WTC11 (cell line): ENCODE data around the gene CALML3. TPM values are rescaled to one million over a fixed set of nuclear protein-coding genes. Genes with fewer than 3 reads are reported as not detected.

Source experiments
- ATAC-seq: fragments of 200-7000 bp; cut with Tn5 transposase; 2 replicates; pipeline ENCODE4 v1.10.0; 2021; ENCODE audit warnings: mild to moderate bottlenecking, moderate library complexity
- CTCF ChIA-PET: fragments of 300-600 bp; sonication (Branson Sonifier 250); formaldehyde crosslinking; loops from one replicate; lab custom pipeline; 2021; ENCODE audit warnings: antibody characterized with exemption; lab: Charles Lee
- POLR2A ChIA-PET: fragments of 350-600 bp; sonication (Branson Sonifier 250); formaldehyde crosslinking; loops from one replicate; lab custom pipeline; 2021; ENCODE audit warnings: antibody characterized with exemption; lab: Charles Lee
- DNase-seq: peaks from one replicate; pipeline ENCODE4 v3.0.0; 2021; ENCODE audit warnings: low spot score
- H3K27ac Mint-ChIP-seq: 2 replicates; pipeline ENCODE4 v1.8.0; 2021; ENCODE audit warnings: mixed read lengths
- H3K27me3 Mint-ChIP-seq: 2 replicates; pipeline ENCODE4 v1.8.0; 2021; ENCODE audit warnings: low read depth, mild to moderate bottlenecking, moderate library complexity, mixed read lengths
- H3K36me3 Mint-ChIP-seq: 2 replicates; pipeline ENCODE4 v1.8.0; 2021; ENCODE audit warnings: mixed read lengths
- H3K4me1 Mint-ChIP-seq: 2 replicates; pipeline ENCODE4 v1.8.0; 2022; ENCODE audit warnings: mixed read lengths
- H3K4me3 Mint-ChIP-seq: 2 replicates; pipeline ENCODE4 v1.8.0; 2021; ENCODE audit warnings: mild to moderate bottlenecking, moderate library complexity, mixed read lengths
- H3K9me3 Mint-ChIP-seq: 2 replicates; pipeline ENCODE4 v1.8.0; 2021; ENCODE audit warnings: mixed read lengths
- MYBL2 ChIP-seq: sonication (generic); formaldehyde crosslinking; IDR thresholded peaks from 2 replicates; pipeline ENCODE4 v1.8.1; 2023; ENCODE audit warnings: mild to moderate bottlenecking, moderate library complexity, missing genetic modification reagents
- OVOL2 ChIP-seq: fragments of 250-450 bp; sonication (Bioruptor Pico); IDR thresholded peaks from 2 replicates; pipeline ENCODE4 v1.9.0; 2021; ENCODE audit warnings: mild to moderate bottlenecking, borderline replicate concordance
- SP1 ChIP-seq: sonication (generic); formaldehyde crosslinking; conservative IDR thresholded peaks from 2 replicates; pipeline ENCODE4 v1.8.1; 2022; ENCODE audit warnings: missing genetic modification reagents
- TP53 ChIP-seq: sonication (generic); formaldehyde crosslinking; IDR thresholded peaks from 2 replicates; pipeline ENCODE4 v1.8.1; 2023; ENCODE audit warnings: mild to moderate bottlenecking, missing genetic modification reagents
- total RNA-seq: library from RNA; stranded (reverse); gene quantifications from 3 replicates; pipeline ENCODE4 v1.2.3, GENCODE V29; 2021
- TF ChIP-seq, protein P1 (sequence below): sonication (generic); formaldehyde crosslinking; IDR thresholded peaks from 2 replicates; pipeline ENCODE4 v1.8.1; 2022; ENCODE audit warnings: low read depth, mild to moderate bottlenecking, moderate library complexity, missing genetic modification reagents, borderline replicate concordance
- TF ChIP-seq, protein P2 (sequence below): sonication (generic); formaldehyde crosslinking; conservative IDR thresholded peaks from 2 replicates; pipeline ENCODE4 v1.8.1; 2023; ENCODE audit warnings: mild to moderate bottlenecking, low read depth, missing genetic modification reagents, moderate library complexity
- TF ChIP-seq, protein P3 (sequence below): sonication (generic); formaldehyde crosslinking; IDR thresholded peaks from 2 replicates; pipeline ENCODE4 v1.8.1; 2022; ENCODE audit warnings: mild to moderate bottlenecking, missing genetic modification reagents, moderate library complexity, borderline replicate concordance
- TF ChIP-seq, protein P4 (sequence below): sonication (generic); formaldehyde crosslinking; IDR thresholded peaks from 2 replicates; pipeline ENCODE4 v1.8.1; 2022; ENCODE audit warnings: low read depth, missing genetic modification reagents, borderline replicate concordance
- TF ChIP-seq, protein P5 (sequence below): sonication (generic); formaldehyde crosslinking; IDR thresholded peaks from 2 replicates; pipeline ENCODE4 v1.8.1; 2023; ENCODE audit warnings: mild to moderate bottlenecking, missing genetic modification reagents, moderate library complexity
- TF ChIP-seq, protein P6 (sequence below): sonication (generic); formaldehyde crosslinking; IDR thresholded peaks from 2 replicates; pipeline ENCODE4 v1.8.1; 2023; ENCODE audit warnings: mild to moderate bottlenecking, missing genetic modification reagents
- TF ChIP-seq, protein P7 (sequence below): fragments of 250-450 bp; sonication (Bioruptor Pico); conservative IDR thresholded peaks from 2 replicates; pipeline ENCODE4 v1.9.0; 2021; ENCODE audit warnings: mild to moderate bottlenecking
- TF ChIP-seq, protein P8 (sequence below): sonication (generic); formaldehyde crosslinking; IDR thresholded peaks from 2 replicates; pipeline ENCODE4 v1.8.0; 2022; ENCODE audit warnings: missing genetic modification reagents
- TF ChIP-seq, protein P9 (sequence below): sonication (generic); formaldehyde crosslinking; conservative IDR thresholded peaks from 2 replicates; pipeline ENCODE4 v1.8.1; 2022; ENCODE audit warnings: mild to moderate bottlenecking, missing genetic modification reagents

Gene CALML3
- total RNA-seq, 1 experiment from 2014 or later = not detected

DNA sequence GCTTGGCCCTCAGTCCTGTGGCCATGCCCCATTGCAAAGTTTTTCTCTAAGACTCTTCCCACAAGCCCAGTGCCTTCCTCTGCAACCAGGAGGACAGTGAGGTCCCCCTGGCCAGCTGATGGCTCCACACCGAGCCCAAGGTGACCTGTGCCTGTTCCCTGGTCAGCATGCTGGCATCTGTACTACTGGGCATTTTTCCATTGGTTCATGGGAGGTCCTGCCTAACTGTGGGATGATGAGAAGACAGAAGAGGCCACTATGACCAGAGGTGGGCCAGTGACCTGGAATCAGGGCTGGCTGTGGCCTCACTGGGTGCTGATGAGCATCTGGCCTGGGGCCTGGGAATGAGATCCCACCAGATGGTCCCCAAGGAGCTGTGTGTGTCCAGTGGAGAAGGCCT lies 20.2 kb downstream of the CALML3 start:
- H3K9me3 Mint-ChIP-seq = peaks cover 32% of the 10 kb centered on the region
- no peaks in the 10 kb centered on the region for H3K27me3 Mint-ChIP-seq
- peaks cover 16% of the 10 kb centered on the region for H3K36me3 Mint-ChIP-seq
- no peak for ATAC-seq
- no peaks in the 10 kb centered on the region for H3K4me1 Mint-ChIP-seq
- POLR2A ChIA-PET = no interaction called here
- no peak overlapping the region for H3K4me3 Mint-ChIP-seq
- DNase-seq = peak; percentile 2
- TF ChIP-seq, protein P1, sequence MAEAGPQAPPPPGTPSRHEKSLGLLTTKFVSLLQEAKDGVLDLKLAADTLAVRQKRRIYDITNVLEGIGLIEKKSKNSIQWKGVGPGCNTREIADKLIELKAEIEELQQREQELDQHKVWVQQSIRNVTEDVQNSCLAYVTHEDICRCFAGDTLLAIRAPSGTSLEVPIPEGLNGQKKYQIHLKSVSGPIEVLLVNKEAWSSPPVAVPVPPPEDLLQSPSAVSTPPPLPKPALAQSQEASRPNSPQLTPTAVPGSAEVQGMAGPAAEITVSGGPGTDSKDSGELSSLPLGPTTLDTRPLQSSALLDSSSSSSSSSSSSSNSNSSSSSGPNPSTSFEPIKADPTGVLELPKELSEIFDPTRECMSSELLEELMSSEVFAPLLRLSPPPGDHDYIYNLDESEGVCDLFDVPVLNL = no peak
- TF ChIP-seq, protein P2, sequence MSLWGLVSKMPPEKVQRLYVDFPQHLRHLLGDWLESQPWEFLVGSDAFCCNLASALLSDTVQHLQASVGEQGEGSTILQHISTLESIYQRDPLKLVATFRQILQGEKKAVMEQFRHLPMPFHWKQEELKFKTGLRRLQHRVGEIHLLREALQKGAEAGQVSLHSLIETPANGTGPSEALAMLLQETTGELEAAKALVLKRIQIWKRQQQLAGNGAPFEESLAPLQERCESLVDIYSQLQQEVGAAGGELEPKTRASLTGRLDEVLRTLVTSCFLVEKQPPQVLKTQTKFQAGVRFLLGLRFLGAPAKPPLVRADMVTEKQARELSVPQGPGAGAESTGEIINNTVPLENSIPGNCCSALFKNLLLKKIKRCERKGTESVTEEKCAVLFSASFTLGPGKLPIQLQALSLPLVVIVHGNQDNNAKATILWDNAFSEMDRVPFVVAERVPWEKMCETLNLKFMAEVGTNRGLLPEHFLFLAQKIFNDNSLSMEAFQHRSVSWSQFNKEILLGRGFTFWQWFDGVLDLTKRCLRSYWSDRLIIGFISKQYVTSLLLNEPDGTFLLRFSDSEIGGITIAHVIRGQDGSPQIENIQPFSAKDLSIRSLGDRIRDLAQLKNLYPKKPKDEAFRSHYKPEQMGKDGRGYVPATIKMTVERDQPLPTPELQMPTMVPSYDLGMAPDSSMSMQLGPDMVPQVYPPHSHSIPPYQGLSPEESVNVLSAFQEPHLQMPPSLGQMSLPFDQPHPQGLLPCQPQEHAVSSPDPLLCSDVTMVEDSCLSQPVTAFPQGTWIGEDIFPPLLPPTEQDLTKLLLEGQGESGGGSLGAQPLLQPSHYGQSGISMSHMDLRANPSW = no peak
- no peak for TF ChIP-seq OVOL2
- TF ChIP-seq, protein P3, sequence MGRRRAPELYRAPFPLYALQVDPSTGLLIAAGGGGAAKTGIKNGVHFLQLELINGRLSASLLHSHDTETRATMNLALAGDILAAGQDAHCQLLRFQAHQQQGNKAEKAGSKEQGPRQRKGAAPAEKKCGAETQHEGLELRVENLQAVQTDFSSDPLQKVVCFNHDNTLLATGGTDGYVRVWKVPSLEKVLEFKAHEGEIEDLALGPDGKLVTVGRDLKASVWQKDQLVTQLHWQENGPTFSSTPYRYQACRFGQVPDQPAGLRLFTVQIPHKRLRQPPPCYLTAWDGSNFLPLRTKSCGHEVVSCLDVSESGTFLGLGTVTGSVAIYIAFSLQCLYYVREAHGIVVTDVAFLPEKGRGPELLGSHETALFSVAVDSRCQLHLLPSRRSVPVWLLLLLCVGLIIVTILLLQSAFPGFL (CRISPR knock-in tag) = no peak
- TF ChIP-seq, protein P4, sequence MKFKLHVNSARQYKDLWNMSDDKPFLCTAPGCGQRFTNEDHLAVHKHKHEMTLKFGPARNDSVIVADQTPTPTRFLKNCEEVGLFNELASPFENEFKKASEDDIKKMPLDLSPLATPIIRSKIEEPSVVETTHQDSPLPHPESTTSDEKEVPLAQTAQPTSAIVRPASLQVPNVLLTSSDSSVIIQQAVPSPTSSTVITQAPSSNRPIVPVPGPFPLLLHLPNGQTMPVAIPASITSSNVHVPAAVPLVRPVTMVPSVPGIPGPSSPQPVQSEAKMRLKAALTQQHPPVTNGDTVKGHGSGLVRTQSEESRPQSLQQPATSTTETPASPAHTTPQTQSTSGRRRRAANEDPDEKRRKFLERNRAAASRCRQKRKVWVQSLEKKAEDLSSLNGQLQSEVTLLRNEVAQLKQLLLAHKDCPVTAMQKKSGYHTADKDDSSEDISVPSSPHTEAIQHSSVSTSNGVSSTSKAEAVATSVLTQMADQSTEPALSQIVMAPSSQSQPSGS (CRISPR knock-in tag) = no peak
- TF ChIP-seq, protein P5, sequence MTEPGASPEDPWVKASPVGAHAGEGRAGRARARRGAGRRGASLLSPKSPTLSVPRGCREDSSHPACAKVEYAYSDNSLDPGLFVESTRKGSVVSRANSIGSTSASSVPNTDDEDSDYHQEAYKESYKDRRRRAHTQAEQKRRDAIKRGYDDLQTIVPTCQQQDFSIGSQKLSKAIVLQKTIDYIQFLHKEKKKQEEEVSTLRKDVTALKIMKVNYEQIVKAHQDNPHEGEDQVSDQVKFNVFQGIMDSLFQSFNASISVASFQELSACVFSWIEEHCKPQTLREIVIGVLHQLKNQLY (CRISPR knock-in tag) = no peak
- TF ChIP-seq MYBL2 (CRISPR knock-in tag) = no peak
- TF ChIP-seq, protein P6, sequence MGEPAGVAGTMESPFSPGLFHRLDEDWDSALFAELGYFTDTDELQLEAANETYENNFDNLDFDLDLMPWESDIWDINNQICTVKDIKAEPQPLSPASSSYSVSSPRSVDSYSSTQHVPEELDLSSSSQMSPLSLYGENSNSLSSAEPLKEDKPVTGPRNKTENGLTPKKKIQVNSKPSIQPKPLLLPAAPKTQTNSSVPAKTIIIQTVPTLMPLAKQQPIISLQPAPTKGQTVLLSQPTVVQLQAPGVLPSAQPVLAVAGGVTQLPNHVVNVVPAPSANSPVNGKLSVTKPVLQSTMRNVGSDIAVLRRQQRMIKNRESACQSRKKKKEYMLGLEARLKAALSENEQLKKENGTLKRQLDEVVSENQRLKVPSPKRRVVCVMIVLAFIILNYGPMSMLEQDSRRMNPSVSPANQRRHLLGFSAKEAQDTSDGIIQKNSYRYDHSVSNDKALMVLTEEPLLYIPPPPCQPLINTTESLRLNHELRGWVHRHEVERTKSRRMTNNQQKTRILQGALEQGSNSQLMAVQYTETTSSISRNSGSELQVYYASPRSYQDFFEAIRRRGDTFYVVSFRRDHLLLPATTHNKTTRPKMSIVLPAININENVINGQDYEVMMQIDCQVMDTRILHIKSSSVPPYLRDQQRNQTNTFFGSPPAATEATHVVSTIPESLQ = no peak
- TF ChIP-seq, protein P7, sequence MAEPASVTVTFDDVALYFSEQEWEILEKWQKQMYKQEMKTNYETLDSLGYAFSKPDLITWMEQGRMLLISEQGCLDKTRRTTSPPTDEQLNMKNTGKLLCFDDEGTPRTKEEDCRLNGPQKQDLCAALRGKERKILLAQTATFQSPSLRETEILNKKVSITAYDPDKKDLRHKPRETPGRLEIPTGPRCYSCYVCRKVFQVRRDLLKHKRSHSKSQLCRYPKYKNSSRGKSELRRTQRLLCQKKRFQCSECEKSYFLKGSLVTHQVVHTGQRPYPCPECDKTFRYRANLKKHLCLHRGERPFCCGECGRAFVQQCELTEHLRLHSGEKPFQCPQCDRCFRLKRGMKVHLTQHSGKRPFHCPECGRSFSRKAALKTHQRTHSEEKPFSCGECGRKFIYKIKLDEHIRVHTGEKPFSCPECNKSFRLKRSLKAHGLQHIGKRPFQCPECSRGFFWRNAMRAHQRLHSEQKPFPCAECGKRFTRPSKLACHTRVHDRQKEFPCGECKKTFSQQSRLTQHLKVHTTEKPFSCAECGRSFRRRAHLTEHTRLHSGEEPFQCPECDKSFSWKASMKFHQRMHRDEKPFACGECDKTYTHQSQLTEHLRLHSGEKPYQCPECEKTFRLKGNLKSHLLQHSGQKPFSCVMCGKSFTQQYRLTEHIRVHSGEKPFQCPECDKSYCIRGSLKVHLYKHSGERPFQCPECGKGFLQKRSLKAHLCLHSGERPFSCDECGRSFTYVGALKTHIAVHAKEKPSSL (CRISPR knock-in tag) = no peak
- TF ChIP-seq, protein P8, sequence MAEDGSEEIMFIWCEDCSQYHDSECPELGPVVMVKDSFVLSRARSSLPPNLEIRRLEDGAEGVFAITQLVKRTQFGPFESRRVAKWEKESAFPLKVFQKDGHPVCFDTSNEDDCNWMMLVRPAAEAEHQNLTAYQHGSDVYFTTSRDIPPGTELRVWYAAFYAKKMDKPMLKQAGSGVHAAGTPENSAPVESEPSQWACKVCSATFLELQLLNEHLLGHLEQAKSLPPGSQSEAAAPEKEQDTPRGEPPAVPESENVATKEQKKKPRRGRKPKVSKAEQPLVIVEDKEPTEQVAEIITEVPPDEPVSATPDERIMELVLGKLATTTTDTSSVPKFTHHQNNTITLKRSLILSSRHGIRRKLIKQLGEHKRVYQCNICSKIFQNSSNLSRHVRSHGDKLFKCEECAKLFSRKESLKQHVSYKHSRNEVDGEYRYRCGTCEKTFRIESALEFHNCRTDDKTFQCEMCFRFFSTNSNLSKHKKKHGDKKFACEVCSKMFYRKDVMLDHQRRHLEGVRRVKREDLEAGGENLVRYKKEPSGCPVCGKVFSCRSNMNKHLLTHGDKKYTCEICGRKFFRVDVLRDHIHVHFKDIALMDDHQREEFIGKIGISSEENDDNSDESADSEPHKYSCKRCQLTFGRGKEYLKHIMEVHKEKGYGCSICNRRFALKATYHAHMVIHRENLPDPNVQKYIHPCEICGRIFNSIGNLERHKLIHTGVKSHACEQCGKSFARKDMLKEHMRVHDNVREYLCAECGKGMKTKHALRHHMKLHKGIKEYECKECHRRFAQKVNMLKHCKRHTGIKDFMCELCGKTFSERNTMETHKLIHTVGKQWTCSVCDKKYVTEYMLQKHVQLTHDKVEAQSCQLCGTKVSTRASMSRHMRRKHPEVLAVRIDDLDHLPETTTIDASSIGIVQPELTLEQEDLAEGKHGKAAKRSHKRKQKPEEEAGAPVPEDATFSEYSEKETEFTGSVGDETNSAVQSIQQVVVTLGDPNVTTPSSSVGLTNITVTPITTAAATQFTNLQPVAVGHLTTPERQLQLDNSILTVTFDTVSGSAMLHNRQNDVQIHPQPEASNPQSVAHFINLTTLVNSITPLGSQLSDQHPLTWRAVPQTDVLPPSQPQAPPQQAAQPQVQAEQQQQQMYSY (CRISPR knock-in tag) = no peak
- TF ChIP-seq, protein P9, sequence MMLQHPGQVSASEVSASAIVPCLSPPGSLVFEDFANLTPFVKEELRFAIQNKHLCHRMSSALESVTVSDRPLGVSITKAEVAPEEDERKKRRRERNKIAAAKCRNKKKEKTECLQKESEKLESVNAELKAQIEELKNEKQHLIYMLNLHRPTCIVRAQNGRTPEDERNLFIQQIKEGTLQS (CRISPR knock-in tag) = no peak
- TF ChIP-seq SP1 (CRISPR knock-in tag) = no peak
- no peak for TF ChIP-seq TP53 (CRISPR knock-in tag)
- CTCF ChIA-PET = no interaction called here
- H3K27ac Mint-ChIP-seq = no peak overlapping the region
